DMS79 treated with DMSO at 0.1 percent for 48 hours (cell line): Measurements from ENCODE around the gene SPINK4.

Experiments
- DNase-seq: peaks from one replicate; lab custom pipeline; 2025; lab: John Stamatoyannopoulos, UW

Gene SPINK4

GRCh38 chr9:33291901-33292300 lies 51.9 kb downstream of the SPINK4 start:
- DNase-seq, result no peak

- no peak for DNase-seq
Measured at GRCh38 chr9:33293782-33294181, 53.8 kb downstream of the SPINK4 start.

DNA sequence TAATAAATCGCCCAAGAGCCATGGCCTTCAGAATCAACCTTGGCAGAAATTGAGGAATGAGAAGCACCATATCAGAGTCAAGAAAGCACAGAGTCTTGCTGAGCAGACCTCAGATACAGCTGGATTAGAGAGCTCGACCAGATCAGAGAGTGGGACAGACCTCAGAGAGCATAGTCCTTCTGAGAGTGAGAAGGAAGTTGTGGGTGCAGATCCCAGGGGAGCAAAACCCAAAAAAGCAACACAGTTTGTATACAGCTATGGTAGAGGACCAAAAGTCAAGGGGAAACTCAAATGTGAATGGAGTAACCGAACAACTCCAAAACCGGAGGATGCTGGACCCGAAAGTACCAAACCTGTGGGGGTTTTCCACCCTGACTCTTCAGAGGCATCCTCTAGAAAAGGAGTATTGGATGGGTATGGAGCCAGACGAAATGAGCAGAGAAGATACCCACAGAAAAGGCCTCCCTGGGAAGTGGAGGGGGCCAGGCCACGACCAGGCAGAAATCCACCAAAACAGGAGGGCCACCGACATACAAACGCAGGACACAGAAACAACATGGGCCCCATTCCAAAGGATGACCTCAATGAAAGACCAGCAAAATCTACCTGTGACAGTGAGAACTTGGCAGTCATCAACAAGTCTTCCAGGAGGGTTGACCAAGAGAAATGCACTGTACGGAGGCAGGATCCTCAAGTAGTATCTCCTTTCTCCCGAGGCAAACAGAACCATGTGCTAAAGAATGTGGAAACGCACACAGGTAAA lies 54.9 kb downstream of the SPINK4 start:
- DNase-seq, result no peak

DNA sequence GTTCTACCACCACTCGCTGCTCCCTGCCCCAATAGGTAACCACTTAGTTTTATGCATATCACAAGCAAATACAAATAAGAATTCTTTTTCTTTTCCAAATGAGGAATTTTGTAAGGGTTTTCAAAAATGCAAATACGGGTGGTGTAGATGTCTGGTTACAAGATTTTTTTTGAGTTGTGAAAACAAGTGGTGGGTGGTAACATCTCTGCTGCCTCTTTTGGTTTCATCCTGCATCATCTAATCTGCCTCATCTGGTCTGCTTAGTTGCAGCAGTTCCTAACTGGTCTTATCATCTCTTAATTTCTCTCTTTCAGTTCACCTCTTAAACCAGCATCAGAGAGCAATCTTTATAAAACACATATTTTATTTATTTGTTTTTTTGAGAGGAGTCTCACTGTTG lies 55.6 kb downstream of the SPINK4 start:
- DNase-seq, result no peak

GRCh38 chr9:33297432-33297831 lies 57.5 kb downstream of the SPINK4 start:
- DNase-seq, result peak; percentile 71
